GM10847 (cell line): ENCODE data around the gene OR13J1.

ENCODE experiments used
- POLR2A ChIP-seq: IDR thresholded peaks from 2 replicates; pipeline ENCODE4 v1.6.1; 2011; ENCODE audit not compliant: insufficient read length; ENCODE audit errors: extremely low read depth

Gene OR13J1

DNA sequence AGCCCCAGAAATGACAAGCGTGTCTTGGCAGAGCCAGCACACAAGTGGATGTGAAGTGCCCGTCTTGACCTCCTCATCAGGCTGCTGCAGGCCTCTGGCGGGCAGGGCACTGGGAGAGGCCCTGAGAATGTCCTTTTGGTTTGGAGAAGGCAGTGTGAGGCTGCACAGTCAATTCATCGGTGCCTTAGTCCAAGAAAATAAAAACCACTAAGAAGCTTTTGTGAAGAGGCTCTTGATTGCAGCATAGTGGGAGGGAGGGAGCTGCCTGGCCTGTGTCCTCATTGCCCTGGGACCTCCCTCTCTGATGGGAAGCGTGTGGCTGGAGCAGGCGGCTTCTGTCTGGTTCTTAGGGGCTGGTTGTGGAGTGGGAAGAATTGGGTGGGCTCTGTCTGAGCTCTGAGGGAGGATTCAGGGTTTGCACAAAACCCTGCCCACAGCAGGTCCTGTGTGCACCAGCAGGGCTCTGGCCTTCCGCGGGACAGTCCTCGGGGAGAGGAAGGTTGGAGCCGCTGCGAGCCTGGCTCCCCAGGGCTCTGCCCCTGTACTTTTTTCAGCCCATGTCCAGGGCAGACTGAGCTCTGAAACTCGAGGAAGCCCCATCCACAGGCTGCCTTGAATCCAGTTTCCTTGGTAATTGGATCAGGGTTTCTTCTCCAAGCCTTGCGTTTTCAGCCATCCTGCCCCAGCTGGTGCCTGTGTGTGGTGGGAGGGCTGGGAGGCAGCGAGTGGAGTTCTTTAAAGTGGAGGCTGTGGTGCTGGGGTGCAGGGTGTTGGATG, 36.9 kb upstream of the OR13J1 start:
- TF ChIP-seq POLR2A, result no peak

DNA sequence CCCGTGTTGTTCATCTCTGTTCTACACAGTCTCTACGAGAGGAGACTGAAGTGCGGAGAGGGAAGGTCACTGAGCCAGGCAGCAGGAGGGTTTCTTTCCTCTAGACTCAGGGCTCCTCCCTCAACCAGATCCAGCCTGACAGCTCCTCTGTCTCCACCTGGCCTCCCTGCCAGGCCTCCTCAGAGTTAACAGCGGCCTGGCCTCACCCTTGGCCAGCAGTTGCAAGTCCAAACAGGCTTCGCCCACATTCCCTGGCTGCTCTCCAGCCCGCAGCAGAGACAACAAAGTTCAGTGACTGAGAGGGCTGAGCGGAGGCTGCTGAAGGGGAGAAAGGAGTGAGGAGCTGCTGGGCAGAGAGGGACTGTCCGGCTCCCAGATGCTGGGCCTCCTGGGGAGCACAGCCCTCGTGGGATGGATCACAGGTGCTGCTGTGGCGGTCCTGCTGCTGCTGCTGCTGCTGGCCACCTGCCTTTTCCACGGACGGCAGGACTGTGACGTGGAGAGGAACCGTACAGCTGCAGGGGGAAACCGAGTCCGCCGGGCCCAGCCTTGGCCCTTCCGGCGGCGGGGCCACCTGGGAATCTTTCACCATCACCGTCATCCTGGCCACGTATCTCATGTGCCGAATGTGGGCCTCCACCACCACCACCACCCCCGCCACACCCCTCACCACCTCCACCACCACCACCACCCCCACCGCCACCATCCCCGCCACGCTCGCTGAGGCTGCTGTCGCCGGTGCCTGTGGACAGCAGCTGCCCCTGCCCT, 35.9 kb upstream of the OR13J1 start, which contains the start of gene HRCT1:
HRCT1 (plus strand) TSS at position 291 of the 768 bp plus-strand sequence; CDS start at position 377, 86 bp downstream.
- TF ChIP-seq POLR2A, result no peak

DNA sequence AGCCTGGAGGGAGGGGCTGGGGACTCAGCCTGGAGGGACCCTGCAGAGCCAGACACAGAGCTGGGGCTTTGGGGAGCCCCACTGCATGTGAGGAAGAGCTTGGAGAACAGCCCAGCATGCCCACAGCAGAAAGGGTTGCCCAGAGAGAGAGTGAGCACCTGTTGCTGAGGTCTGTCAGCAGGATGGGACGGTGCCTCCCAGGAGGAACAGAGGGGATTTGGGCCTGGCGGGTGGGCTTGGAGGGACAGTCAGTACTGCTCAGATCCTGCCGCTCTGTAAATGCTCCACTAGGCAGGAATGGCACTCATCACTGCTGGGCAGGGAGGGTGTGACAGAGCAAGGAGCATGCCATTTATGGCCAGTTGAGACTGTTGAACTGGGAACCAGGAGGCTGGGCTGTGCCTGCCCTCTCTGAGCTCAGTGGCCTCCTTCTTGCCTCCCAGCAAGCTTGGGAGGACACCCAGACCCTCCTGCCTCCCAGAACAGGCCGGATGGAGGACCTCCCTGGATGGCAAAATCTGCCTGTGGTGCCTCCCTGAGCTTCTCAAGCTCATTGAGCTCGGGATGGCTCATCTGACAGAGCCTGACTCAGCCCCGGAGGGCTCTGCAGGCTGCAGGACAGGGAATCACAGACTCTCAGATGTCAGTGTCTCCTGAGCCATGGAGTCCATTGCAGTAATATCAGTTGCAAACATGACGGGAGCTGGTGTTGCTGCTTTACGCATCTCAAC, 35.0 kb upstream of the OR13J1 start:
- no peak for TF ChIP-seq POLR2A

DNA sequence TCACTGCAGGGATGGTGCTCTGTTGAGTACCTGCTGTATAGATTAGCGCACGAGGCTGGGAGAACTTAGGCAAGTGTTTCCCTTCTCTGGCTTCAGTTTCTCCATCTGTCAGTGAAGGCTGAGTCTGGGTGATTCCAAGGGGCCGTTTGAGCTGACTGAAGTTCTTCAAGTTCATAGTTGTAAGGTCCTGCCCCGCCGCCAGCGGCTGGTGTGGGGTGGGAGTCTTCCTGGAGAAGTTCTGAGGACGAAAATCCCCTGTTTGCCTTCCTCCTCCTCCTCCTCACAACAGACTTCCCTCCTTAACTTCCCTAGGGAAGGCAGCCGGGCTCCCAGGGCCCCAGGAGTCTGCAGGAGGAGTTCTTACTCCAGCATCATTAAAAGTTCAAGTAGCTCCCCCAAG, 34.1 kb upstream of the OR13J1 start:
- no peak for TF ChIP-seq POLR2A

- no peak for TF ChIP-seq POLR2A
Observed at GRCh38 chr9:35903049-35903448, 32.8 kb upstream of the OR13J1 start.

DNA sequence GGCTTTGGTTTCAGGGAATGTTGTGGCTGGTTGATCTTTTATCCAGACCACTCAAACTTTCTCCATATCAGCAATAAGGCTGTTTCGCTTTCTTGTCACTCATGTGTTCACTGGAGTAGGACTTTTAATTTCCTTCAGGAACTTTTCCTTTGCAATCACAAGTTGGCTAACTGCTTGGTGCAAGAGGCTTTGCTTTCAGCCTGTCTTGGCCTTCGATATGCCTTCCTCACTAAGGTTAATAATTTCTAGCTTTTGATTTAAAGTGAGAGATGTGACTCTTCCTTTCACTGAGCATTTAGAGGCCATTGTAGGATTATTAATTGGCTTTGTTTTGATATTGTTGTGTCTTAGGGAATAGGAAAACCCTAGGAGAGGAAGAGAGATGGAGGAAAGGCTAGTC, 28.8 kb upstream of the OR13J1 start:
- TF ChIP-seq POLR2A, result no peak

DNA sequence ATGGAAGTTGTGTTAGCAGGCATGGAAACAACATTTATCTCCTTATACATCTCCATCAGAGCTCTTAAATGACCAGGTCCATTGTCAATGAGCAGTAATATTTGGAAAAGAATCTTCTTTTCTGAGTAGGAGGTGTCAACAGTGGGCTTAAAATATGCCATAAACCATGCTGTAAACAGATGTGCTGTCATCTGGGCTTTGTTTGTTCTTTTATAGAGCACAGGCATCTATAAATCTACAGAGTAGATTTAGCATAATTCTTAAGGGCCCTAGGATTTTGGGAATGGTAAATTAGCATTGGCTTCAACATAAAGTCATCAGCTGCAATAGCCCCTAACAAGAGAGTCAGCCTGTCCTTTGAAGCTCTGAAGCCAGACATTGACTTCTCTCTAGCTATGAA, 28.1 kb upstream of the OR13J1 start:
- TF ChIP-seq POLR2A, result no peak

GRCh38 chr9:35896570-35896969, 26.4 kb upstream of the OR13J1 start:
- TF ChIP-seq POLR2A, result no peak

GRCh38 chr9:35892051-35892450, 21.9 kb upstream of the OR13J1 start:
- TF ChIP-seq POLR2A, result no peak

- TF ChIP-seq POLR2A, result no peak
Observed at GRCh38 chr9:35891646-35892045, 21.4 kb upstream of the OR13J1 start.

DNA sequence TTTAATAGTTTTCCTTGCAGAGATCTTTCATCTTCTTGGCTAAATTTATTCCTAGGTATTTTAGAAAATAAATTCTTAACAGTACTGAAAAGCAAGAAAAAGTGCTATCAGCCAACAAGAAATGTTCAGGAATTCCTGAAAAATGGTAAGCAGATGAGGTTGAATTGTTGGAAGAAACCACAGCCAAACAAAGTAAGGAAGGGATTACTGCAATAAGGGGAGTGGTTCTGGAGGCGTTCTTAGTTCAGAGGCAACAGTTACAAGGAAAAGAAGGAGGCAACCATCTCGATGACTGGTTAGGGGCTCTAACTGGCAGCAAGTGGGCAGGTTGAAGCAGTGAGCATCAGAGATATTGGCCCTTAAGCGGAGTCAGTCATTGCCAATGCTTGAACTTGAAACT, 12.8 kb upstream of the OR13J1 start:
- TF ChIP-seq POLR2A, result no peak

GRCh38 chr9:35882263-35882848, 12.2 kb upstream of the OR13J1 start:
- TF ChIP-seq POLR2A, result no peak

- TF ChIP-seq POLR2A, result no peak
Observed at GRCh38 chr9:35872505-35872904, 2.3 kb upstream of the OR13J1 start.

DNA sequence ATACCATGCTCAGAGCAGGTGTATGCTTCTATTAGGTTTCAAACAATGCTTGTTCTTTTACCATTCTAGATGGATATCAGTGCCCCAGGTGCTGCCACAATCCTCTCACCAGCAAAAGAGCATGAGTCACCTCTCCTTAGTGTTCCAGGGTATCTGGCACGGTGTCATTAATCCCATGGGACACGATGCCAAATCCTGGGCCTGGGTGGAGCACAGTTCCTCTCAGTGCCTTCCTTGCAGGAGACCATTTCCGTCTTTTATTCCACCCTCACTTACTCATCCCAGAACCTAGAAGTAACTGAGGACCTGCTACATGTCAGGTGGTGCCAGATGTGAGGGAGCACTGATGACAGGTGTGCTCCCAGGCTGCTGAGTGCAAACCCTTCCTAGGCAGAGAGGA, 1.3 kb upstream of the OR13J1 start:
- no peak for TF ChIP-seq POLR2A

GRCh38 chr9:35869621-35870216, 482 bp downstream of the OR13J1 start:
- no peak for TF ChIP-seq POLR2A
